Transverse colon (tissue), 4 donors: ENCODE measurements around the gene ARHGAP22. TPM values are rescaled to one million over a fixed set of nuclear protein-coding genes. Genes with fewer than 3 reads are reported as not detected.

Source experiments
- DNase-seq: peaks from one replicate; pipeline ENCODE4 v3.0.0-alpha.2; 2019
- H3K27ac ChIP-seq, 4 donors: fragments of 200-600 bp; sonication (generic); 2 replicates each; pipeline ENCODE4 v1.5.1; 2016 to 2018; ENCODE audit warnings: inconsistent platforms in 4 of 4
- H3K27me3 ChIP-seq: fragments of 200-600 bp; sonication (generic); 2 replicates; pipeline ENCODE4 v1.5.1; 2017; ENCODE audit warnings: inconsistent platforms
- H3K36me3 ChIP-seq, 4 donors: fragments of 200-600 bp; sonication (generic); 2 replicates each; pipeline ENCODE4 v1.5.1; 2017 to 2019; ENCODE audit warnings: inconsistent platforms in 4 of 4
- H3K4me1 ChIP-seq, 4 donors: fragments of 200-600 bp; sonication (generic); 2 replicates each; pipeline ENCODE4 v1.5.1; 2017 to 2020; ENCODE audit warnings: inconsistent platforms in 4 of 4
- H3K4me3 ChIP-seq, 4 donors: fragments of 200-600 bp; sonication (generic); 1 replicate in 1 of 4; 2 replicates in 3 of 4; pipeline versions ENCODE4 v1.5.1 to v1.6.1; 2017 to 2019; ENCODE audit warnings: inconsistent platforms in 4 of 4
- H3K9me3 ChIP-seq, 2 donors: fragments of 200-600 bp; sonication (generic); 2 replicates each; pipeline ENCODE4 v1.5.1; 2017 to 2019; ENCODE audit warnings: inconsistent platforms in 2 of 2
- CTCF ChIP-seq, 5 experiments: fragments of 200-600 bp in 3 of 5; fragments of 450-650 bp in 2 of 5; sonication (generic) in 3 of 5; IDR thresholded peaks; 1 replicate in 2 of 5; 2 replicates in 3 of 5; pipeline ENCODE4 v1.5.1; 2016 to 2017; ENCODE audit warnings: antibody characterized with exemption in 5 of 5, inconsistent platforms in 3 of 5, mild to moderate bottlenecking in 2 of 5, moderate library complexity in 1 of 5
- EP300 ChIP-seq: sonication (generic); formaldehyde crosslinking; IDR thresholded peaks from one replicate; pipeline ENCODE4 v1.6.1; 2017; ENCODE audit warnings: antibody characterized with exemption, low read depth
- POLR2A ChIP-seq: fragments of 450-650 bp; IDR thresholded peaks from one replicate; pipeline ENCODE4 v1.6.1; 2016; ENCODE audit warnings: antibody characterized with exemption, mild to moderate bottlenecking, moderate library complexity
- POLR2AphosphoS5 ChIP-seq, 3 donors: sonication (generic); formaldehyde crosslinking; IDR thresholded peaks; one replicate each; pipeline ENCODE4 v1.6.1; 2016; ENCODE audit warnings: antibody characterized with exemption in 3 of 3
- WGBS, 2 donors: methylation state at CpG; one replicate each; pipeline ENCODE4 v1.1.5; 2018; ENCODE audit warnings: low coverage in 1 of 2; 5-methylcytosine and 5-hydroxymethylcytosine counted together
- in situ Hi-C, 4 donors: fragments of 200-750 bp; cut with MboI; loops; one replicate each; pipeline versions ENCODE4 v1.15.0 to v1.15.1; 2017; ENCODE audit warnings: low sequenced_read_pairs in 3 of 4, low pct_ligation_motif_present in 1 of 4, low pct_unique_long_range_greater_than_20kb in 1 of 4
- intact Hi-C: fragments of 100-400 bp; cut with DNase I; formaldehyde crosslinking; loops from one replicate; pipeline ENCODE4 v1.15.1; 2023; ENCODE audit warnings: low total_unique reads
- total RNA-seq, 4 donors: library from RNA; depleted of rRNA; stranded (reverse); fragments of >200 nt; gene quantifications; one replicate each; pipeline ENCODE4 v1.1.0, GENCODE V29; 2016

The ARHGAP22 gene
- total RNA-seq, 4 donors from 2014 or later: 1.4 to 3.4 (median 1.7) TPM; not detected in 1

GRCh38 chr10:48497780-48498770 is 106.8 kb downstream of the ARHGAP22 start:
- Histone ChIP-seq H3K27ac (no peak overlapping the region), H3K4me3 (no peak overlapping the region), H3K27me3 (no peaks in the 10 kb centered on the region), H3K36me3 (no peaks in the 10 kb centered on the region), H3K9me3 (no peaks in the 10 kb centered on the region), H3K4me1 (peaks cover 0 to 9% (median 2%) of the 10 kb centered on the region in 4 donors)
- no peak for TF ChIP-seq CTCF (IDR thresholded peaks at IDR 0.05)
- no peak for TF ChIP-seq POLR2AphosphoS5 (IDR thresholded peaks at IDR 0.05)
- TF ChIP-seq POLR2A: no peak
- no peak for TF ChIP-seq EP300
- 82% methylated on average over 17 of the region's 17 CpGs; no CpG with 5 or more reads in 1 of the 2 donors for WGBS, 2 donors
- intact Hi-C loops: no loop called here
- DNase-seq: no peak
- in situ Hi-C loops: no loop called here

GRCh38 chr10:48496831-48497779 is 107.8 kb downstream of the ARHGAP22 start:
- Histone ChIP-seq H3K4me3 (no peak overlapping the region), H3K9me3 (no peaks in the 10 kb centered on the region), H3K27ac (no peak overlapping the region), H3K36me3 (no peaks in the 10 kb centered on the region), H3K27me3 (no peaks in the 10 kb centered on the region), H3K4me1 (peaks cover 0 to 9% (median 2%) of the 10 kb centered on the region in 4 donors)
- in situ Hi-C loops: no loop called here
- TF ChIP-seq POLR2AphosphoS5 (IDR thresholded peaks at IDR 0.05) (no peak), POLR2A (no peak), CTCF (IDR thresholded peaks at IDR 0.05) (no peak), EP300 (no peak)
- 58 to 60% methylated on average over 1 to 12 of the region's 12 CpGs for WGBS, 2 donors
- intact Hi-C loops: no loop called here
- DNase-seq: no peak

- DNase-seq: no peak
- no peaks in the 10 kb centered on the region for H3K27me3 ChIP-seq
- H3K9me3 ChIP-seq: no peaks in the 10 kb centered on the region
These were observed 108.6 kb downstream of the ARHGAP22 start for GRCh38 chr10:48496105-48496830.

More at GRCh38 chr10:48496105-48496830, 108.6 kb downstream of the ARHGAP22 start:
- Histone ChIP-seq H3K36me3 (no peaks in the 10 kb centered on the region), H3K4me1 (peaks cover 0 to 9% (median 2%) of the 10 kb centered on the region in 4 donors), H3K27ac (no peak overlapping the region), H3K4me3 (no peak overlapping the region)
- 94 to 95% methylated on average over 4 to 9 of the region's 10 CpGs for WGBS, 2 donors
- intact Hi-C loops: no loop called here
- no peak for TF ChIP-seq POLR2A
- TF ChIP-seq POLR2AphosphoS5 (IDR thresholded peaks at IDR 0.05): no peak
- TF ChIP-seq CTCF (IDR thresholded peaks at IDR 0.05): no peak
- TF ChIP-seq EP300: no peak
- in situ Hi-C loops: no loop called here
